H1 (cell line): ENCODE measurements around the gene TMED8. TPM values are rescaled to one million over a fixed set of nuclear protein-coding genes. Genes with fewer than 3 reads are reported as not detected.

Experiments
- ASH2L ChIP-seq: fragments of 200-600, 300-600 bp; sonication (generic); IDR thresholded peaks from one replicate; pipeline ENCODE4 v1.7.1; 2017; ENCODE audit warnings: low read length
- ATF2 ChIP-seq: IDR thresholded peaks from 2 replicates; pipeline ENCODE4 v1.6.1; 2012; ENCODE audit warnings: low read length, inconsistent platforms
- CBX8 ChIP-seq: fragments of 300-800, 300-1000 bp; sonication (generic); IDR thresholded peaks from 2 replicates; pipeline ENCODE4 v1.7.1; 2016; ENCODE audit warnings: low read depth, low read length, borderline replicate concordance
- CEBPB ChIP-seq: IDR thresholded peaks from 2 replicates; pipeline ENCODE4 v1.6.1; 2012; ENCODE audit warnings: low read depth, low read length
- CTBP2 ChIP-seq: IDR thresholded peaks from 2 replicates; pipeline ENCODE4 v1.7.0; 2011; ENCODE audit warnings: borderline replicate concordance, mild to moderate bottlenecking, moderate library complexity, mixed read lengths, low read length; ENCODE audit not compliant: insufficient read depth, insufficient read length
- CTCF ChIP-seq, 3 experiments: IDR thresholded peaks; 1 replicate in 2 of 3; 2 replicates in 1 of 3; pipeline versions ENCODE4 v1.5.1 to v1.6.1; 2011; ENCODE audit warnings: low read length in 3 of 3, mild to moderate bottlenecking in 3 of 3, inconsistent platforms in 2 of 3, low read depth in 1 of 3, moderate library complexity in 1 of 3; ENCODE audit not compliant: insufficient read depth in 1 of 3; ENCODE audit errors: control extremely low read depth in 1 of 3
- GABPA ChIP-seq: IDR thresholded peaks from 2 replicates; pipeline ENCODE4 v1.6.1; 2011; ENCODE audit warnings: mild to moderate bottlenecking, low read length, moderate library complexity, borderline replicate concordance; ENCODE audit not compliant: insufficient read depth
- JUND ChIP-seq: IDR thresholded peaks from 2 replicates; pipeline ENCODE4 v1.6.1; 2011; ENCODE audit warnings: mild to moderate bottlenecking, improper control_type of control experiment, low read length
- KDM1A ChIP-seq: fragments of 200-600, 300-600 bp; sonication (generic); IDR thresholded peaks from 2 replicates; pipeline ENCODE4 v1.7.1; 2016; ENCODE audit warnings: mild to moderate bottlenecking, low read length, borderline replicate concordance
- MAFK ChIP-seq: IDR thresholded peaks from 2 replicates; pipeline ENCODE4 v1.6.1; 2012; ENCODE audit warnings: low read depth, mild to moderate bottlenecking, improper control_type of control experiment, low read length
- MAX ChIP-seq: IDR thresholded peaks from 2 replicates; pipeline ENCODE4 v1.6.1; 2012; ENCODE audit warnings: inconsistent platforms
- PHF8 ChIP-seq: fragments of 200-600 bp; sonication (generic); conservative IDR thresholded peaks from 2 replicates; pipeline ENCODE4 v1.7.1; 2012; ENCODE audit warnings: low read depth, mild to moderate bottlenecking, inconsistent platforms, low read length, moderate library complexity
- POLR2A ChIP-seq, 2 experiments: IDR thresholded peaks; 1 replicate in 1 of 2; 2 replicates in 1 of 2; pipeline ENCODE4 v1.6.1; 2011; ENCODE audit warnings: low read depth in 2 of 2, low read length in 2 of 2, mild to moderate bottlenecking in 2 of 2; ENCODE audit errors: control extremely low read depth in 1 of 2
- SIN3A ChIP-seq, 2 experiments: IDR thresholded peaks in 1 of 2; conservative IDR thresholded peaks in 1 of 2; 2 replicates each; pipeline ENCODE4 v1.6.1; 2011 to 2012; ENCODE audit warnings: low read length in 2 of 2, improper control_type of control experiment in 1 of 2, low read depth in 1 of 2, mild to moderate bottlenecking in 1 of 2
- SIX5 ChIP-seq: IDR thresholded peaks from 2 replicates; pipeline ENCODE4 v1.6.1; 2011; ENCODE audit warnings: mild to moderate bottlenecking, low read depth, low read length
- SRF ChIP-seq: IDR thresholded peaks from 2 replicates; pipeline ENCODE4 v1.6.1; 2011; ENCODE audit warnings: mild to moderate bottlenecking, low read depth, low read length, moderate library complexity
- TAF1 ChIP-seq: IDR thresholded peaks from 2 replicates; pipeline ENCODE4 v1.6.1; 2011; ENCODE audit warnings: mild to moderate bottlenecking, low read depth, low read length
- TBP ChIP-seq: IDR thresholded peaks from 2 replicates; pipeline ENCODE4 v1.6.1; 2011; ENCODE audit warnings: low read depth, low read length, improper control_type of control experiment
- TCF12 ChIP-seq: IDR thresholded peaks from 2 replicates; pipeline ENCODE4 v1.6.1; 2011; ENCODE audit warnings: low read depth, mild to moderate bottlenecking, low read length
- TEAD4 ChIP-seq: IDR thresholded peaks from 2 replicates; pipeline ENCODE4 v1.6.1; 2012; ENCODE audit warnings: low read depth, low read length, inconsistent platforms, mixed read lengths
- polyA plus RNA-seq, 7 experiments: library from polyadenylated mRNA; depleted of rRNA in 3 of 7; stranded (reverse) in 5 of 7; unstranded in 2 of 7; fragments of >200 nt in 5 of 7; fragments of 200-250 nt in 2 of 7; gene quantifications; 1 replicate in 5 of 7; 2 replicates in 1 of 7; 4 replicates in 1 of 7; pipeline versions ENCODE4 v1.2.1 to v1.2.3, GENCODE V29; 2011 to 2013; ENCODE audit warnings: missing spikeins in 2 of 7, mixed read lengths in 2 of 7
- total RNA-seq: library from RNA; stranded (reverse); fragmentation: NEBNext Ultra II Directional; extraction: Animal tissue kit (Norgen Biotek cat#: 25700); gene quantifications from 2 replicates; pipeline ENCODE4 v1.2.1, GENCODE V29; 2021

TMED8 gene
- total and polyA plus RNA-seq, 2 of the 8 experiments (the other 6 are each of a cell fraction or from before 2014, with no cell fraction given), result 5.5 to 13.4 TPM

DNA sequence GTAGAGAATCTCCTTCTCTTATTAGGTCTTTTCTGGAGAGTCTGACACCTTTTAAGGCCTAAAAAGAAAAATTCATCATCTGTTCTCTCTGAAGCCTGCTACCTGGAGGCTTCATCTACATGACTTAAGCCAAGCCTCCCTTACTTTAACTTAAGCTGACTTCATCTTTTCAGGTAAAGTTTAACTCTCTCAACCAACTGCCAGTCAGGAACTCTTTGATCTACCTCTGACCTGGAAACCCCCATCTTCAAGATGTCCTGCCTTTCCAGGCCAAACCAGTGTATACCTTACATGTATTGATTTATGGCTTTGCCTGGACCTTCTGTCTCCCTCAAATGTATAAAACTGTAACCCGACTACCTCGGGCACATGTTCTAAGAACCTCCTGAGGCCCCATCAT is 38.6 kb downstream of the TMED8 start (continued):
- TF ChIP-seq CTCF (IDR thresholded peaks at IDR 0.05; ENCODE audit: control extremely low read depth in 1 of 3, insufficient read depth in 1 of 3, low read depth in 1 of 3, low read length in 3 of 3) (no peak), PHF8 (no peak), SIX5 (no peak), POLR2A (IDR thresholded peaks at IDR 0.05; ENCODE audit: control extremely low read depth in 1 of 2, low read depth in 2 of 2, low read length in 2 of 2) (no peak), SIN3A (conservative IDR thresholded peaks at IDR 0.05 in 1 of 2, IDR thresholded peaks at IDR 0.05 in 1 of 2; ENCODE audit: low read depth in 1 of 2, low read length in 2 of 2) (no peak), TEAD4 (no peak), SRF (no peak), MAFK (no peak), TCF12 (no peak), TAF1 (no peak), CTBP2 (no peak), CEBPB (no peak), CBX8 (no peak), JUND (peak; percentile 37; the same call in 1 of the 2 replicates), ASH2L (no peak), ATF2 (peak; percentile 66; the same call in 1 of the 2 replicates), KDM1A (no peak), MAX (peak; percentile 47; the same call in 1 of the 2 replicates), TBP (no peak), GABPA (no peak)
